K562 (cell line): Measurements from ENCODE around the gene C2CD2. TPM values are rescaled to one million over a fixed set of nuclear protein-coding genes. Genes with fewer than 3 reads are reported as not detected.

ENCODE experiments used
- ARID4B ChIP-seq: sonication (generic); formaldehyde crosslinking; IDR thresholded peaks from 2 replicates; pipeline ENCODE4 v1.8.0; 2022; ENCODE audit warnings: mild to moderate bottlenecking, missing genetic modification reagents
- CUX1 ChIP-seq: fragments of 200-800 bp; sonication (Bioruptor generic); IDR thresholded peaks from 2 replicates; pipeline ENCODE4 v1.6.1; 2016; ENCODE audit warnings: missing genetic modification characterization, missing compliant biosample characterization
- GABPA ChIP-seq: fragments of 200-800 bp; sonication (Bioruptor generic); conservative IDR thresholded peaks from 2 replicates; pipeline ENCODE4 v1.6.1; 2016; ENCODE audit warnings: low read depth, missing genetic modification characterization, missing compliant biosample characterization
- MBD2 ChIP-seq: sonication (generic); IDR thresholded peaks from 2 replicates; pipeline ENCODE4 v1.6.1; 2016; ENCODE audit warnings: low read depth, borderline replicate concordance
- SAP30 ChIP-seq: fragments of 200-600 bp; sonication (generic); IDR thresholded peaks from 2 replicates; pipeline ENCODE4 v1.6.1; 2012; ENCODE audit warnings: borderline replicate concordance, low read depth, mild to moderate bottlenecking, moderate library complexity, low read length, control low read depth, inconsistent platforms; ENCODE audit not compliant: insufficient read depth, poor library complexity, severe bottlenecking
- SREBF1 ChIP-seq: fragments of 150-350 bp; IDR thresholded peaks from 2 replicates; pipeline ENCODE4 v1.6.1; 2014; ENCODE audit warnings: antibody characterized with exemption, low read depth, low read length, borderline replicate concordance
- polyA plus RNA-seq, 8 experiments: library from polyadenylated mRNA; depleted of rRNA in 4 of 8; stranded (reverse) in 5 of 8; unstranded in 3 of 8; fragments of >200 nt; fragmentation: Nextera tagmentation in 2 of 8; fragmentation: Illumina TruSeq in 1 of 8; extraction: Ambion mirVana in 2 of 8; extraction: Trizol in 1 of 8; gene quantifications; 2 replicates each; pipeline versions ENCODE4 v1.2.1 to v1.2.3, GENCODE V29; 2011 to 2014; ENCODE audit warnings: inconsistent platforms in 1 of 8, missing spikeins in 1 of 8
- total RNA-seq, 7 experiments: library from RNA; depleted of rRNA in 6 of 7; stranded (reverse); fragments of >200 nt in 6 of 7; fragmentation: Illumina TruSeq in 2 of 7; extraction: Trizol in 2 of 7; gene quantifications; 2 replicates each; pipeline versions ENCODE4 v1.2.1 to v1.2.3, GENCODE V29; 2011 to 2021; ENCODE audit warnings: low replicate concordance in 1 of 7

Gene C2CD2
- total and polyA plus RNA-seq, 9 of the 15 experiments (the other 6 are each of a cell fraction or from before 2014, with no cell fraction given), result 1.3 to 21.6 (median 12.1) TPM

GRCh38 chr21:41953249-41953830 lies 478 bp downstream of the C2CD2 start (continued):
- TF ChIP-seq ARID4B (CRISPR knock-in tag), result peak; percentile 63
- TF ChIP-seq SREBF1, result no peak
- peak; percentile 65 for TF ChIP-seq SAP30
- TF ChIP-seq GABPA (tag), result peak; percentile 33
- TF ChIP-seq MBD2, result no peak
- TF ChIP-seq CUX1 (CRISPR knock-in tag), result no peak
